HG03159 (cell line): Measurements from ENCODE around the gene NOL6.
"Not testable (repeated sequence)": the region's sequence is repeated elsewhere in the genome, so short reads cannot be mapped to it uniquely, and the experiment has no call there.

ENCODE experiments used
- ATAC-seq: cut with Tn5 transposase; IDR thresholded peaks from one replicate; pipeline ENCODE4 v1.9.1; 2021; ENCODE audit warnings: mild to moderate bottlenecking, moderate library complexity; ENCODE audit not compliant: unreplicated experiment

NOL6 gene

DNA sequence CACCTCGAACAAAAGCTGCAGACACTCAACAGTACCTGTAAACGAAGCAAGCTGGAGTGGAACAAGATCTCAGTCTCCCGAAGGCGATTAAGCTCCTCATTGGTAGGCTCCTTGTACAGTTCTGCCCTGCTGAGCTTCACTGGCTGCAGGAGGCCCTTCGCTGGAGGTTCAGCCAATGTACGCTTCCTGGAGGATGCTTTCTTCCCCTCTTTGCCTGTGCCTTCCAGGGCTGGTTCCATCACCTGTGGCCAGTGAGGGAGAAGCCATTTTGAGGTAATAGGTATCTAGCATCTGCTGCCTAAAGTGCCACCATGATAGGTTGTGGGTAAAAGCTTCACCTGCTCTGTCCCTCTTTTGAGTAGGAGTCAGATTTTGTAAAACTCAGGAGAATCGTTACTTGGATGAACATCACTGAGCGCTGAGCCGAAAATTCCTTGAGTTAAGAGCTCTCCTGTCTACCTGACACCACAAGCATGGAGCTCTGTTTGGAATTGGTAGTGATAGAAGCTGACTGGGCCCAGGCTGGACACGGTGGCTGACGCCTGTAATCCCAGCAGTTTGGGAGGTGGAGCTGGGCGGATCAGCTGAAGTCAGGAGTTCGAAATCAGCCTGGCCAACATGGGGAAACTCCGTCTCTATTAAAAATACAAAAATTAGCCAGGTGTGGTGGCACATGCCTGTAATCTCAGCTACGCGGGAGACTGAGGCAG, 1.4 kb downstream of the NOL6 start:
- ATAC-seq, result no peak

DNA sequence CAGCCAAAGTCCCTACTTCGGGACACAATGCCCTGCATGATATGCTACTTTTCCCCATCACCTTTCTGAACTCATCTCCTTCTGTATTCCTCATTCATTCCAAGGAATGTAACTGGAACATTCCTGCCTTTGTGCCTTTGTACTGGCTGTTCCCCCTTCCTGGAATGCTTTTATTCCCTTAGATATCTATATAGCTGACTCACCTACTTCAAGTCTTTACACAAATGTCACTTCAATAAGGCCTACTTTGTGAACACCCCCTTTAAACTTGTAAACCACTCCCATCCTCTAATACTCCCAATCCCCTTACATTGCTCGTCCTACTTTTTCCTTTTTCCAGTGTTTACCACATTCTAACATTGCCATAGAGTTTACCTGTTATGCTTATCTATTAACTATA, 2.4 kb downstream of the NOL6 start:
- no peak for ATAC-seq

- no peak for ATAC-seq
Measured at GRCh38 chr9:33469891-33470290, 3.8 kb downstream of the NOL6 start.

DNA sequence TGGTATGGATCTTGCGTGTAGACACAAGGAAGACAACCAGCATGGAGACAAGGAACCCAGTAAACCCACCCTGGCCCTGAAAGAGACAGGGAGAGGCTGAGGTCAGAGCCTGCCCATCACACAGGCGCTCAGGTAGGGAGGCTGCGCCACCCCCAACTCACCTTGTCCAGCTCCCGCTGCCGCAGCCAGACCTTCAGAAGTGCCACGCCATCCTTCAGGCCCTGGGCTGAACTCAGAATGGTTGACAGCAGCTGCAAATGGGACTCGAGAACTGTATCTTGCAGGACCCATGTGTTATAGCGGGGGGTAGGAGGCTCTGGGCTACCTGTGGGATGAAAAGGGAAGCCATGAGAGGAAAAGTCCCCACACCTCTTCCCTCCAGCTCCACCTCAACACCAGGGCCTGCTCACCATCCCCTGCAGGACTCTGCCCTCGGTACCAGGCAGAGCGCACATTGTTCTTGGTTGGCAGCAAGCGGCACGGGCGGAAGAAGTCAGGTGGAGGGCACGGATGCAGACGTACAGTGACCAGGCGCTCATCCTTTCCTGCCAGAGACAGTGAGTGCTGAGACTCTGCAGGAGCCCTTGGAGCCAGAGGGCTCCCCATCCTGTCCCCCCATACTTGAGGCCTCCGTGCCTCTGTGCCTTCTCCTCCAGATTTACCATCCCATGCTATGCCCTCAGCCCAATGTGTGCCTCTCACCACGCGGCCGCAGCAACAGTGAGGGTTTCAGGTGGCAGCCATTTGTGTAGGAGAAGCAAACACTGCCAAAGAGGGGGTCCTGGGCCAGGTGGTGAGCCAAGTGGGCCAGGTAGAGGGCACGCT, 4.7 kb downstream of the NOL6 start:
- ATAC-seq, result no peak

- no peak for ATAC-seq
Measured at GRCh38 chr9:33468215-33468730, 5.5 kb downstream of the NOL6 start.

DNA sequence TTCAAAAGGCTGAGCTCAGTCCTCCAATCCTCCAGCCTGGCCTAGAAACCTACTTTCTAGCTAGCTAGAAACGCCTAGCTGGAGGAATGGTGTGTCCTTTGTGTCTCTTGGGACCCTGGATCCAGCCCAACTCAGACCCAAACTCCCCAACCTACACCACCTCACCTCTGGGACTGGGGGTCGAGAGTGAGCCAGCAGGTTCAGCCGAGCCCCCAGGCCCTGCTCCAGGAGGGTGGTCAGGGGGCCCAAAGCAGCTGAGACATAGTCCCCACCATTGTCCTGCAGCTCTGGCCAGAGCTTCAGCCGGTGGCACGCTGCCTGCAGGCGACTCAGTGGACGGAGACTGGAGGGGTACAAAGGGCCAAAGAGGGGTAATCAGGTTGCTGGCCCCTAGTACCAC, 6.2 kb downstream of the NOL6 start:
- no peak for ATAC-seq

DNA sequence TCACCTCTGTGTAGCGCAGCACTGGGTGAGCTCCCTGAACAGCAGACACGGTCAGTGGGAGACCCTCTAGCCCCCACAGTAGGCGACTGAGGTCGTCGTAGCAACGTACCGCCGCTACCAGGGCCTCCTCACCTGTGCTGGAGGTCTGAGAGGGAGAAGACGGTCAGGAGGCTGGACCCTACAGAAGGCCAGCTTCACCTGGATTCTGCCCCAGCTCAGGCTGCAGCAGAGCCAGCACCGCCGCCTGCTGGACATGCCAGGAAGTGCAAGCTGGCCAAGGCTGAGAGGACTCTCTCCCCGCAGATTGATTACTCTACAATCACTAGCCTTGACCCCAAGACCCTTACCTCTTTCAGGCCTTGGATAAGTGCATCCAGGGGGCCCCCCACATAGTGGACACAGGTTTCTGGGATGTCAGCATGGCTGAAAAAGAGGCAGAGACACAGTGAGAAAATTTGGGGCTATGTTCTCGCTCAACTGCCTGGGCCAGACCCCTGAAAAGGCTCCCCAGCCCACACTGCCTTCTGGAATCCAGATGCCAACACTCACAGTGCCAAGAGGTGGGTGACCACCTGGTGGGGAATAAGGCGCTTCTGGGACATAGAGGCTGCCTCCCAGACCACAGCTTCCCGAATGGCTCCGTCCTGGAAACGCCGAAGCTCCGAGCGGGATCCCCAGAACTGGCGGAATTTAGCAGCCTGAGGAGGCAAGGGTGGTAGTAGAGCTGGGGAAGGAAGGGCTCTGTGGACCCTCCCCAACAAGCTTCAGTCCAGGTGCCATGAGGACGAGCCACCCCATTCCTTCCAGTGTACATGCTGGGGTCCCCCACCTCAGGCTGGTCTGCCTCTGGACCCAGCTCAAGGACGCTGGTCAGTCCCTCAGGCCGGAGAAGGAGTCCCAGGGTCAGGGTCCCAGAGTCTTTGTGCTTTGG, 6.9 kb downstream of the NOL6 start:
- no peak for ATAC-seq

GRCh38 chr9:33465596-33466564, 7.8 kb downstream of the NOL6 start:
- ATAC-seq, result no peak

DNA sequence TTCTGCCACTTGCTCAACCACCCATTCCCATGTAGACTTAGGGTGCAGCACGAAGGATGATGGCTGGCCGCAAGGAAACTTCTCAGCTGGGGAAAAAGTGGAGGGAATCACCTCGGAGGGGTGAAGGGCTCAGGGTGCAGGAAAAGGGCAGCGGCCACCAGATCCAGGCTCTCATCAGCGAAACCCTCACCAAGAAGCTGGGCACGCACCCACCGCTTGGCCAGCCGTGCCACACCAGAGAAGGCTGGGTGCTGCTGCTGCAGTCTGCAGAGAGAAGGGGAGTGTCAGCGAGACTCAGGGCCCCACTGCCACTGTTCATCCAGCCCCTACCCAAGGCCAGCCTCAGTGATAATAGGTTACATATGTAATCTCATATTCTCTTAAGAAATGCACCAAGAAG, 8.6 kb downstream of the NOL6 start:
- no peak for ATAC-seq

- ATAC-seq, result no peak
Measured at GRCh38 chr9:33464045-33464636, 9.6 kb downstream of the NOL6 start.

GRCh38 chr9:33463151-33463550, 10.6 kb downstream of the NOL6 start:
- no peak for ATAC-seq

GRCh38 chr9:33461492-33461891, 12.2 kb downstream of the NOL6 start:
- no peak for ATAC-seq

DNA sequence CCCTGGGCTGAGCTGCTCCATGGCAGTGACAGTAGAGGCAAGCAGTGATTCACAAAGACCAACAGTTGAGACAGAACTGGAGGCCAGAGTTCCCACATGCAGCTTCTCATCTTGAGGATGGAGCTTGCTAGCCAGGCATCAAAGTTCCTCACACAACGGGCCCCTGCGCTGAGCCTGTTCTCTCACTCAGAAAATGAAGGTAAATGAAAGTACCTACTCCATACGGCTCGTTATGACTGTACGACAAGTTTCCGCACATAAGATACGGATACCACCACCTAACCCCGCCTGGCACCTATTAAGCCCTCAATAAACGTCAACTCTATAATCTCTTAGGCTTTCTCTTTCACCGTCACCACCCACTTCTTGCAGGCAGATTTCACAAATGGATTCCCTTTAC, 12.9 kb downstream of the NOL6 start:
- no peak for ATAC-seq

GRCh38 chr9:33459115-33459514, 14.6 kb downstream of the NOL6 start:
- ATAC-seq, result no peak

- ATAC-seq, result peak; percentile 48
Measured at GRCh38 chr9:33458444-33458843, 15.3 kb downstream of the NOL6 start.

DNA sequence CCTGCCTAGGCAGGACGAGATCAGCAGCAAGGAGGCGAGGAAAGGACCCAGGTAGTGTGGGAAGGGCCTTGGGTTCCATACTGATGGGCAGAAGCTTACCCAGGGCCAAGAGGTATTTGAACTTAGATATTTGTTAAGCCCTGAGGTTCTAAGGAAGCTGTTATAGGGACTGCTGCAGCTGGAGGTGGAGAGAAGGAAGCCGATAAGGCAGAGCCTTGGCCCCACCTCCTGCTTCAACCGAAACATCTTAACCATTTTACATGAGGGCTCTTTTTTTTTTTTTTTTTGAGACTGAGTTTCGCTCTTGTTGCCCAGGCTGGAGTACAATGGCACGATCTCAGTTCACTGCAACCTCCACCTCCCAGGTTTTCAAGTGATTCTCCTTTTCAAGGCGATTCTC, 17.8 kb downstream of the NOL6 start:
- ATAC-seq, result no peak

GRCh38 chr9:33455456-33455855, 18.3 kb downstream of the NOL6 start:
- not testable (repeated sequence) for ATAC-seq

GRCh38 chr9:33454661-33455026, 19.1 kb downstream of the NOL6 start:
- ATAC-seq, result not testable (repeated sequence)

- ATAC-seq, result no peak
Measured at GRCh38 chr9:33453999-33454660, 19.6 kb downstream of the NOL6 start.
